Suprapubic skin (tissue), 4 donors: ENCODE results near the gene KRAS. TPM values are rescaled to one million over a fixed set of nuclear protein-coding genes. Genes with fewer than 3 reads are reported as not detected.

Experiments
- DNase-seq, 2 donors: peaks; one replicate each; pipeline ENCODE4 v3.0.0-alpha.2; 2019; ENCODE audit warnings: low spot score in 2 of 2
- H3K27ac ChIP-seq: fragments of 200-600 bp; sonication (generic); one replicate; pipeline ENCODE4 v1.5.1; 2019
- H3K27me3 ChIP-seq: fragments of 200-600 bp; sonication (generic); one replicate; pipeline ENCODE4 v1.5.1; 2019
- H3K36me3 ChIP-seq: fragments of 200-600 bp; sonication (generic); one replicate; pipeline ENCODE4 v1.5.1; 2019
- H3K4me1 ChIP-seq: fragments of 200-600 bp; sonication (generic); one replicate; pipeline ENCODE4 v1.5.1; 2019
- H3K4me3 ChIP-seq: fragments of 200-600 bp; sonication (generic); one replicate; pipeline ENCODE4 v1.5.1; 2019; ENCODE audit warnings: mild to moderate bottlenecking
- H3K9me3 ChIP-seq: fragments of 200-600 bp; sonication (generic); one replicate; pipeline ENCODE4 v1.5.1; 2019
- EP300 ChIP-seq: sonication (generic); formaldehyde crosslinking; IDR thresholded peaks from one replicate; pipeline ENCODE4 v1.6.1; 2017; ENCODE audit warnings: antibody characterized with exemption
- POLR2A ChIP-seq, 2 donors: fragments of 450-650 bp; IDR thresholded peaks; one replicate each; pipeline ENCODE4 v1.6.1; 2017; ENCODE audit warnings: antibody characterized with exemption in 2 of 2, mild to moderate bottlenecking in 2 of 2, moderate library complexity in 2 of 2
- POLR2AphosphoS5 ChIP-seq, 3 donors: sonication (generic); formaldehyde crosslinking; IDR thresholded peaks; one replicate each; pipeline ENCODE4 v1.6.1; 2017; ENCODE audit warnings: antibody characterized with exemption in 3 of 3
- WGBS: methylation state at CpG from one replicate; pipeline ENCODE4 v1.1.5; 2018; 5-methylcytosine and 5-hydroxymethylcytosine counted together
- total RNA-seq, 4 donors: library from RNA; depleted of rRNA; stranded (reverse); fragments of >200 nt; gene quantifications; one replicate each; pipeline ENCODE4 v1.1.0, GENCODE V29; 2016
- TF ChIP-seq, protein P1 (sequence below), 2 donors: fragments of 200-600 bp in 1 of 2; fragments of 450-650 bp in 1 of 2; sonication (generic) in 1 of 2; IDR thresholded peaks; one replicate each; pipeline ENCODE4 v1.5.1; 2016 to 2019; ENCODE audit warnings: antibody characterized with exemption in 2 of 2, mild to moderate bottlenecking in 1 of 2, moderate library complexity in 1 of 2

The KRAS gene
- total RNA-seq, 4 donors from 2014 or later: 14.9 to 26.8 (median 19.2) TPM

- H3K36me3 ChIP-seq: no peaks in the 10 kb centered on the region
- WGBS: 91% methylated on average over 5 of the region's 5 CpGs
- H3K27ac ChIP-seq: no peak overlapping the region
- H3K4me3 ChIP-seq: no peak overlapping the region
- no peak for DNase-seq
- H3K9me3 ChIP-seq: no peaks in the 10 kb centered on the region
- peaks cover 19% of the 10 kb centered on the region for H3K4me1 ChIP-seq
- TF ChIP-seq EP300 (no peak), POLR2A (IDR thresholded peaks at IDR 0.05) (no peak), POLR2AphosphoS5 (IDR thresholded peaks at IDR 0.05) (no peak)
- TF ChIP-seq, protein P1, sequence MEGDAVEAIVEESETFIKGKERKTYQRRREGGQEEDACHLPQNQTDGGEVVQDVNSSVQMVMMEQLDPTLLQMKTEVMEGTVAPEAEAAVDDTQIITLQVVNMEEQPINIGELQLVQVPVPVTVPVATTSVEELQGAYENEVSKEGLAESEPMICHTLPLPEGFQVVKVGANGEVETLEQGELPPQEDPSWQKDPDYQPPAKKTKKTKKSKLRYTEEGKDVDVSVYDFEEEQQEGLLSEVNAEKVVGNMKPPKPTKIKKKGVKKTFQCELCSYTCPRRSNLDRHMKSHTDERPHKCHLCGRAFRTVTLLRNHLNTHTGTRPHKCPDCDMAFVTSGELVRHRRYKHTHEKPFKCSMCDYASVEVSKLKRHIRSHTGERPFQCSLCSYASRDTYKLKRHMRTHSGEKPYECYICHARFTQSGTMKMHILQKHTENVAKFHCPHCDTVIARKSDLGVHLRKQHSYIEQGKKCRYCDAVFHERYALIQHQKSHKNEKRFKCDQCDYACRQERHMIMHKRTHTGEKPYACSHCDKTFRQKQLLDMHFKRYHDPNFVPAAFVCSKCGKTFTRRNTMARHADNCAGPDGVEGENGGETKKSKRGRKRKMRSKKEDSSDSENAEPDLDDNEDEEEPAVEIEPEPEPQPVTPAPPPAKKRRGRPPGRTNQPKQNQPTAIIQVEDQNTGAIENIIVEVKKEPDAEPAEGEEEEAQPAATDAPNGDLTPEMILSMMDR (IDR thresholded peaks at IDR 0.05): no peak
- H3K27me3 ChIP-seq: no peaks in the 10 kb centered on the region
Observed at GRCh38 chr12:25256005-25256404, 5.3 kb upstream of the KRAS start.

- Histone ChIP-seq H3K9me3 (no peaks in the 10 kb centered on the region), H3K27ac (no peak overlapping the region), H3K4me1 (peaks cover 26% of the 10 kb centered on the region), H3K27me3 (no peaks in the 10 kb centered on the region), H3K36me3 (no peaks in the 10 kb centered on the region), H3K4me3 (no peak overlapping the region)
- no peak for DNase-seq
- WGBS: 91% methylated on average over 4 of the region's 4 CpGs
- TF ChIP-seq POLR2A (IDR thresholded peaks at IDR 0.05) (no peak), POLR2AphosphoS5 (IDR thresholded peaks at IDR 0.05) (no peak), EP300 (no peak)
- TF ChIP-seq, protein P1 (IDR thresholded peaks at IDR 0.05): no peak
Observed at GRCh38 chr12:25254271-25254880, 3.6 kb upstream of the KRAS start.

DNA sequence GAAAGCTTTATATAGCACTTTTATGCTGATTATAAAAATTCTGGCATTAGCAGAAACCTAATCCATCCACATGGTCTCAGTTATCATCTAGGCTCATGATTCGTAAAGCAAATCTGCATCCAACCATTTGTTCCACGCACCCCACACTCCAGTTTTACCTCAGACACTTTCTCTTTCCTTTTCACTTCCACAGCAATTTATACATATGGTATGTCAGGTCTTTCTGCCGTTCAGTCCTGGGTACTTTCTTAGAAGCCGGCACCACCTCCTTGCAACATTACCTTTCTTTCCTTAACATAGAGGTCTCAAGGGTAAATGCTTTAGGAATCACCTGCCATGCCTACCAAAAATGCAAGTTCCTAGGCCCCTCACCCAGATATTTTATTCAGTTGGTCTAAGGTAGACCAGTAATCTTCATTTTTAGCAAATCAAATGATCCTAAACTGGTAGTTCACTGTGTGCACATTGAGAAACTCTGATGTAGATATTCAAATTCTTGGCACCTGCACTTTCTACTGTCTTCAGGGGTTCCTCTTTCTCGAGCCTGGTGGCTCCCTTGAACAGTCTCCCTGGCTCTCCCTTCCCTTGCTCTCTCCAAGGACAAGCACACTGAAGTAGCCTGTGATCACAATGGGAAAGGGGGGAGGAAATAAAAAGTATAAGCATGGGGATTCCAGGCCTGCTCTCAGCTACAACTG lies 2.8 kb upstream of the KRAS start:
- TF ChIP-seq EP300 (no peak), POLR2AphosphoS5 (IDR thresholded peaks at IDR 0.05) (no peak), POLR2A (IDR thresholded peaks at IDR 0.05) (no peak)
- TF ChIP-seq, protein P1 (IDR thresholded peaks at IDR 0.05): no peak
- Histone ChIP-seq H3K36me3 (no peaks in the 10 kb centered on the region), H3K27me3 (no peaks in the 10 kb centered on the region), H3K9me3 (no peaks in the 10 kb centered on the region), H3K4me3 (no peak overlapping the region), H3K27ac (no peak overlapping the region), H3K4me1 (peaks cover 30% of the 10 kb centered on the region)
- no peak for DNase-seq
- WGBS: 71% methylated on average over 5 of the region's 5 CpGs

GRCh38 chr12:25252946-25253345 lies 2.2 kb upstream of the KRAS start:
- no peak overlapping the region for H3K27ac ChIP-seq
- TF ChIP-seq POLR2A (IDR thresholded peaks at IDR 0.05) (no peak), EP300 (no peak), POLR2AphosphoS5 (IDR thresholded peaks at IDR 0.05) (no peak)
- TF ChIP-seq, protein P1 (IDR thresholded peaks at IDR 0.05): no peak
- DNase-seq: no peak
- no peak overlapping the region for H3K4me3 ChIP-seq
- WGBS: 71% methylated on average over 3 of the region's 3 CpGs
- H3K9me3 ChIP-seq: no peaks in the 10 kb centered on the region
- H3K27me3 ChIP-seq: no peaks in the 10 kb centered on the region
- H3K36me3 ChIP-seq: no peaks in the 10 kb centered on the region
- H3K4me1 ChIP-seq: peaks cover 30% of the 10 kb centered on the region

DNA sequence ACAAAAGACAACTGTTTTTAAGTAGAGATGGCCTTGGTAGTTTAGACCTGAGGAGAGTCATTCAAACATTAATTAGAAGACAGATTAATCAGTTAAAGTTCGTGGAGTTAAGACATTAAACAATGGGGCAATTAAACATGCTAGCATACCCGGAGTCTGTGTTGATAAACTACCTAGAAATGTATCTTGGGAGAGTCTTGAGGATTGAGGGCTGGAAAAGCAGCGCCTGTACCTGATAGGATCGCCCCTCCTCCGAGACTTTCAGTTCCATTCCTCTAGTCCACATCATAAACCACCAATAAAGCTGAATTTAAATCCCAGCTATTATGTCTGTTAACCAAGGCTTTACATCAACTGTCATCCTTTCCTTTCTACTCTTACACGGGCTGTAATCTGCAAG lies 1.0 kb upstream of the KRAS start:
- Histone ChIP-seq H3K27me3 (no peaks in the 10 kb centered on the region), H3K4me3 (peak overlapping the region; percentile 98), H3K4me1 (peaks cover 23% of the 10 kb centered on the region), H3K27ac (peak overlapping the region; percentile 97), H3K36me3 (no peaks in the 10 kb centered on the region), H3K9me3 (no peaks in the 10 kb centered on the region)
- no peak for TF ChIP-seq EP300
- no peak for TF ChIP-seq POLR2A (IDR thresholded peaks at IDR 0.05)
- TF ChIP-seq POLR2AphosphoS5 (IDR thresholded peaks at IDR 0.05): no peak
- 57% methylated on average over 6 of the region's 6 CpGs for WGBS
- no peak for DNase-seq
